Stomach (tissue), 4 donors: ENCODE results near the gene ZNF503.

ENCODE experiments used
- CTCF ChIP-seq, 7 experiments: fragments of 450-650 bp in 4 of 7; fragments of 200-600 bp in 3 of 7; sonication (generic) in 3 of 7; IDR thresholded peaks; one replicate each; pipeline ENCODE4 v1.5.1; 2016 to 2019; ENCODE audit warnings: antibody characterized with exemption in 7 of 7, control low read depth in 2 of 7, mild to moderate bottlenecking in 1 of 7
- POLR2AphosphoS5 ChIP-seq, 3 donors: sonication (generic); formaldehyde crosslinking; IDR thresholded peaks; one replicate each; pipeline ENCODE4 v1.6.1; 2016; ENCODE audit warnings: antibody characterized with exemption in 3 of 3

- TF ChIP-seq POLR2AphosphoS5 (IDR thresholded peaks at IDR 0.05) (peak; percentile 10 to 62 (median 50)), CTCF (IDR thresholded peaks at IDR 0.05) (no peak)
Observed at GRCh38 chr10:75379212-75379724, 22.3 kb downstream of the ZNF503 start.
